ENCODE measurements around the gene MAFG. TPM values are rescaled to one million over a fixed set of nuclear protein-coding genes. Genes with fewer than 3 reads are reported as not detected.

Gene MAFG
- total and polyA plus RNA-seq, 2 donors (not counting 1 experiment from before 2014, with no cell fraction given), result 11.3 to 20.6 TPM

GRCh38 chr17:81935709-81936084 lies 8.2 kb upstream of the MAFG start:
- Histone ChIP-seq H3K4me2 (ENCODE audit: extremely low read depth, insufficient read depth, low read length) (no peak overlapping the region), H3K36me3 (ENCODE audit: control insufficient read depth, insufficient read depth, low read length) (peaks cover 4% of the 10 kb centered on the region), H3K9ac (ENCODE audit: insufficient read depth, low read length) (no peak overlapping the region), H4K20me1 (ENCODE audit: control insufficient read depth, extremely low read depth, insufficient read depth, low read length) (no peaks in the 10 kb centered on the region), H3K27ac (ENCODE audit: insufficient read depth, low read length) (no peak overlapping the region), H3K4me3 (replicated peaks in 1 of 4; ENCODE audit: control extremely low read depth in 1 of 4, insufficient read depth in 1 of 4, low read depth in 3 of 4, low read length in 4 of 4) (peak overlapping the region in 2 of 4 experiments; percentile 17 to 19), H3K27me3 (ENCODE audit: control insufficient read depth, insufficient read depth, low read length) (no peaks in the 10 kb centered on the region), H2AFZ (ENCODE audit: low read length) (no peak overlapping the region), H3K4me1 (ENCODE audit: control insufficient read depth, extremely low read depth, insufficient read depth, low read length) (peaks cover 2% of the 10 kb centered on the region), H3K9me3 (ENCODE audit: control insufficient read depth, insufficient read depth, low read depth, low read length) (no peaks in the 10 kb centered on the region), H3K79me2 (ENCODE audit: control insufficient read depth, insufficient read depth, low read length) (no peaks in the 10 kb centered on the region)
- TF ChIP-seq EZH2 (IDR thresholded peaks at IDR 0.05; ENCODE audit: low read length, missing control alignments), result no peak
- TF ChIP-seq CTCF (conservative IDR thresholded peaks at IDR 0.05 in 1 of 2, IDR thresholded peaks at IDR 0.05 in 1 of 2; ENCODE audit: low read depth in 1 of 2, low read length in 2 of 2), result no peak
- DNase-seq (ENCODE audit: low read depth in 2 of 2), result no peak

GRCh38 chr17:81934850-81935708 lies 7.5 kb upstream of the MAFG start:
- DNase-seq (ENCODE audit: low read depth in 2 of 2), result no peak
- H3K9ac ChIP-seq (ENCODE audit: insufficient read depth, low read length), result no peak overlapping the region
- H3K27me3 ChIP-seq (ENCODE audit: control insufficient read depth, insufficient read depth, low read length), result no peaks in the 10 kb centered on the region
- no peaks in the 10 kb centered on the region for H4K20me1 ChIP-seq (ENCODE audit: control insufficient read depth, extremely low read depth, insufficient read depth, low read length)
- H3K27ac ChIP-seq (ENCODE audit: insufficient read depth, low read length), result no peak overlapping the region
- no peak for TF ChIP-seq EZH2 (IDR thresholded peaks at IDR 0.05; ENCODE audit: low read length, missing control alignments)
- no peak for TF ChIP-seq CTCF (conservative IDR thresholded peaks at IDR 0.05 in 1 of 2, IDR thresholded peaks at IDR 0.05 in 1 of 2; ENCODE audit: low read depth in 1 of 2, low read length in 2 of 2)
- H3K4me2 ChIP-seq (ENCODE audit: extremely low read depth, insufficient read depth, low read length), result no peak overlapping the region
- H2AFZ ChIP-seq (ENCODE audit: low read length), result no peak overlapping the region
- no peak overlapping the region for H3K4me3 ChIP-seq (replicated peaks in 1 of 4; ENCODE audit: control extremely low read depth in 1 of 4, insufficient read depth in 1 of 4, low read depth in 3 of 4, low read length in 4 of 4)
- H3K9me3 ChIP-seq (ENCODE audit: control insufficient read depth, insufficient read depth, low read depth, low read length), result no peaks in the 10 kb centered on the region
- no peaks in the 10 kb centered on the region for H3K79me2 ChIP-seq (ENCODE audit: control insufficient read depth, insufficient read depth, low read length)
- H3K36me3 ChIP-seq (ENCODE audit: control insufficient read depth, insufficient read depth, low read length), result peaks cover 4% of the 10 kb centered on the region
- H3K4me1 ChIP-seq (ENCODE audit: control insufficient read depth, extremely low read depth, insufficient read depth, low read length), result peaks cover 2% of the 10 kb centered on the region

GRCh38 chr17:81934098-81934757 lies 6.7 kb upstream of the MAFG start:
- H3K9me3 ChIP-seq (ENCODE audit: control insufficient read depth, insufficient read depth, low read depth, low read length), result no peaks in the 10 kb centered on the region
- DNase-seq (ENCODE audit: low read depth in 2 of 2), result no peak
- no peak overlapping the region for H3K4me3 ChIP-seq (replicated peaks in 1 of 4; ENCODE audit: control extremely low read depth in 1 of 4, insufficient read depth in 1 of 4, low read depth in 3 of 4, low read length in 4 of 4)
- H3K9ac ChIP-seq (ENCODE audit: insufficient read depth, low read length), result no peak overlapping the region
- TF ChIP-seq EZH2 (IDR thresholded peaks at IDR 0.05; ENCODE audit: low read length, missing control alignments), result no peak
- TF ChIP-seq CTCF (conservative IDR thresholded peaks at IDR 0.05 in 1 of 2, IDR thresholded peaks at IDR 0.05 in 1 of 2; ENCODE audit: low read depth in 1 of 2, low read length in 2 of 2), result no peak
- no peaks in the 10 kb centered on the region for H4K20me1 ChIP-seq (ENCODE audit: control insufficient read depth, extremely low read depth, insufficient read depth, low read length)
- H3K27ac ChIP-seq (ENCODE audit: insufficient read depth, low read length), result no peak overlapping the region
- H3K4me1 ChIP-seq (ENCODE audit: control insufficient read depth, extremely low read depth, insufficient read depth, low read length), result peaks cover 2% of the 10 kb centered on the region
- no peak overlapping the region for H3K4me2 ChIP-seq (ENCODE audit: extremely low read depth, insufficient read depth, low read length)
- H3K27me3 ChIP-seq (ENCODE audit: control insufficient read depth, insufficient read depth, low read length), result no peaks in the 10 kb centered on the region
- H2AFZ ChIP-seq (ENCODE audit: low read length), result no peak overlapping the region
- H3K36me3 ChIP-seq (ENCODE audit: control insufficient read depth, insufficient read depth, low read length), result peaks cover 4% of the 10 kb centered on the region
- no peaks in the 10 kb centered on the region for H3K79me2 ChIP-seq (ENCODE audit: control insufficient read depth, insufficient read depth, low read length)

All from fibroblast of lung (primary cell).